HepG2 (cell line): ENCODE measurements around the gene TMEM266. TPM values are rescaled to one million over a fixed set of nuclear protein-coding genes. Genes with fewer than 3 reads are reported as not detected.

ENCODE experiments used
- ARNTL ChIP-seq: sonication (generic); formaldehyde crosslinking; IDR thresholded peaks from 2 replicates; pipeline ENCODE4 v1.4.0; 2020; ENCODE audit warnings: mild to moderate bottlenecking, missing genetic modification reagents
- BHLHE40 ChIP-seq: IDR thresholded peaks from 2 replicates; pipeline ENCODE4 v1.6.1; 2011; ENCODE audit warnings: low read length, improper control_type of control experiment
- DNMT3B ChIP-seq: conservative IDR thresholded peaks from 2 replicates; pipeline ENCODE4 v1.6.1; 2016; ENCODE audit warnings: missing biosample characterization, control low read depth
- ELF1 ChIP-seq: sonication (generic); formaldehyde crosslinking; IDR thresholded peaks from 2 replicates; pipeline ENCODE4 v1.4.0; 2020; ENCODE audit warnings: missing genetic modification reagents
- ESRRA ChIP-seq: sonication (generic); formaldehyde crosslinking; IDR thresholded peaks from 2 replicates; pipeline ENCODE4 v1.5.1; 2020; ENCODE audit warnings: mild to moderate bottlenecking, low read depth, missing genetic modification reagents
- FOXA1 ChIP-seq, 2 experiments: fragments of 450-650 bp in 1 of 2; sonication (generic) in 1 of 2; formaldehyde crosslinking in 1 of 2; IDR thresholded peaks; 2 replicates each; pipeline versions ENCODE4 v1.4.0 to v1.6.1; 2016 to 2020; ENCODE audit warnings: missing genetic modification reagents in 1 of 2
- FOXM1 ChIP-seq: sonication (generic); formaldehyde crosslinking; IDR thresholded peaks from 2 replicates; pipeline ENCODE4 v1.5.0; 2020; ENCODE audit warnings: missing genetic modification reagents
- HIVEP1 ChIP-seq: sonication (generic); formaldehyde crosslinking; IDR thresholded peaks from 2 replicates; pipeline ENCODE4 v1.4.0; 2020; ENCODE audit warnings: mild to moderate bottlenecking, missing genetic modification reagents
- HNF1B ChIP-seq: sonication (generic); formaldehyde crosslinking; IDR thresholded peaks from 2 replicates; pipeline ENCODE4 v1.5.1; 2020; ENCODE audit warnings: mild to moderate bottlenecking, moderate library complexity, missing genetic modification reagents
- IRF2 ChIP-seq: IDR thresholded peaks from 2 replicates; pipeline ENCODE4 v1.6.1; 2018; ENCODE audit warnings: missing genetic modification reagents, missing compliant biosample characterization
- MEF2D ChIP-seq: sonication (generic); formaldehyde crosslinking; IDR thresholded peaks from 2 replicates; pipeline ENCODE4 v1.5.1; 2020; ENCODE audit warnings: mild to moderate bottlenecking, missing genetic modification reagents
- NCOR1 ChIP-seq: fragments of 200-600 bp; sonication (generic); IDR thresholded peaks from 2 replicates; pipeline ENCODE4 v1.7.0; 2017; ENCODE audit warnings: antibody characterized with exemption, low read length, borderline replicate concordance
- ZFP91 ChIP-seq: sonication (generic); formaldehyde crosslinking; IDR thresholded peaks from 2 replicates; pipeline ENCODE4 v1.9.0; 2022; ENCODE audit warnings: missing genetic modification reagents, mild to moderate bottlenecking, borderline replicate concordance
- ZNF292 ChIP-seq: sonication (generic); formaldehyde crosslinking; IDR thresholded peaks from 2 replicates; pipeline ENCODE4 v1.8.1; 2022; ENCODE audit warnings: mild to moderate bottlenecking, low read depth, missing genetic modification reagents, borderline replicate concordance
- ZNF3 ChIP-seq: IDR thresholded peaks from 2 replicates; pipeline ENCODE4 v1.7.0; 2017; ENCODE audit warnings: inconsistent platforms
- ZNF44 ChIP-seq: sonication (generic); formaldehyde crosslinking; IDR thresholded peaks from 2 replicates; pipeline ENCODE4 v1.5.1; 2020; ENCODE audit warnings: mild to moderate bottlenecking, missing genetic modification reagents
- ZNF556 ChIP-seq: sonication (generic); formaldehyde crosslinking; IDR thresholded peaks from 2 replicates; pipeline ENCODE4 v1.4.0; 2020; ENCODE audit warnings: mild to moderate bottlenecking, missing genetic modification reagents, borderline replicate concordance
- ZNF709 ChIP-seq: sonication (generic); formaldehyde crosslinking; IDR thresholded peaks from 2 replicates; pipeline ENCODE4 v1.5.0; 2020; ENCODE audit warnings: mild to moderate bottlenecking, missing genetic modification reagents
- ZSCAN20 ChIP-seq: sonication (generic); formaldehyde crosslinking; IDR thresholded peaks from 2 replicates; pipeline ENCODE4 v1.4.0; 2020; ENCODE audit warnings: missing genetic modification reagents, mild to moderate bottlenecking, borderline replicate concordance
- polyA plus RNA-seq, 8 experiments: library from polyadenylated mRNA; depleted of rRNA in 3 of 8; stranded (reverse) in 7 of 8; unstranded in 1 of 8; fragments of >200 nt; fragmentation: Illumina TruSeq in 4 of 8; extraction: Trizol in 4 of 8; gene quantifications; 2 replicates each; pipeline versions ENCODE4 v1.2.1 to v1.2.3, GENCODE V29; 2011 to 2016; ENCODE audit warnings: low read depth in 4 of 8, missing spikeins in 1 of 8, mixed read lengths in 1 of 8; ENCODE audit not compliant: insufficient read depth in 1 of 8
- total RNA-seq, 5 experiments: library from RNA; depleted of rRNA; stranded (reverse); fragments of >200 nt; fragmentation: Illumina TruSeq; extraction: Trizol; gene quantifications; 2 replicates each; pipeline ENCODE4 v1.2.3, GENCODE V29; 2016; ENCODE audit warnings: low read depth in 1 of 5
- TF ChIP-seq, protein P1 (sequence below), 2 experiments: sonication (generic) in 1 of 2; formaldehyde crosslinking in 1 of 2; IDR thresholded peaks; 2 replicates each; pipeline versions ENCODE4 v1.4.0 to v1.6.1; 2018 to 2020; ENCODE audit warnings: missing genetic modification reagents in 2 of 2, borderline replicate concordance in 1 of 2, low read depth in 1 of 2, mild to moderate bottlenecking in 1 of 2, missing biosample characterization in 1 of 2
- TF ChIP-seq, protein P2 (sequence below): sonication (generic); IDR thresholded peaks from 2 replicates; pipeline ENCODE4 v1.6.1; 2016; ENCODE audit warnings: low read depth, borderline replicate concordance

The TMEM266 gene
- total and polyA plus RNA-seq, 2 of the 13 experiments (the other 11 are each of a cell fraction or from before 2014, with no cell fraction given): 0.04 TPM; not detected in 1

GRCh38 chr15:76196269-76197231 lies 136.8 kb downstream of the TMEM266 start (continued):
- peak; percentile 28; the same call in 1 of the 2 replicates for TF ChIP-seq HNF1B (CRISPR knock-in tag)
- peak; percentile 79; the same call in 1 of the 2 replicates for TF ChIP-seq ZNF292 (CRISPR knock-in tag)
- 0 out of 2 replicates have a peak, but pooled peaks have one; percentile 58 for TF ChIP-seq HIVEP1 (CRISPR knock-in tag)
- no peak for TF ChIP-seq ZNF709 (CRISPR knock-in tag)
- TF ChIP-seq ELF1 (CRISPR knock-in tag): peak; percentile 35; the same call in 1 of the 2 replicates
- no peak for TF ChIP-seq FOXA1 (IDR thresholded peaks at IDR 0.05)
- 0 out of 2 replicates have a peak, but pooled peaks have one; percentile 1 for TF ChIP-seq FOXA1 (CRISPR knock-in tag; IDR thresholded peaks at IDR 0.05)
- TF ChIP-seq, protein P1, sequence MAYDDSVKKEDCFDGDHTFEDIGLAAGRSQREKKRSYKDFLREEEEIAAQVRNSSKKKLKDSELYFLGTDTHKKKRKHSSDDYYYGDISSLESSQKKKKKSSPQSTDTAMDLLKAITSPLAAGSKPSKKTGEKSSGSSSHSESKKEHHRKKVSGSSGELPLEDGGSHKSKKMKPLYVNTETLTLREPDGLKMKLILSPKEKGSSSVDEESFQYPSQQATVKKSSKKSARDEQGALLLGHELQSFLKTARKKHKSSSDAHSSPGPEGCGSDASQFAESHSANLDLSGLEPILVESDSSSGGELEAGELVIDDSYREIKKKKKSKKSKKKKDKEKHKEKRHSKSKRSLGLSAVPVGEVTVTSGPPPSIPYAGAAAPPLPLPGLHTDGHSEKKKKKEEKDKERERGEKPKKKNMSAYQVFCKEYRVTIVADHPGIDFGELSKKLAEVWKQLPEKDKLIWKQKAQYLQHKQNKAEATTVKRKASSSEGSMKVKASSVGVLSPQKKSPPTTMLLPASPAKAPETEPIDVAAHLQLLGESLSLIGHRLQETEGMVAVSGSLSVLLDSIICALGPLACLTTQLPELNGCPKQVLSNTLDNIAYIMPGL (CRISPR knock-in tag; IDR thresholded peaks at IDR 0.05; ENCODE audit: borderline replicate concordance in 1 of 2, low read depth in 1 of 2): peak; percentile 58 to 66; a peak in 1 of 4 replicates
- TF ChIP-seq ZNF556: 0 out of 2 replicates have a peak, but pooled peaks have one; percentile 23
- no peak for TF ChIP-seq FOXM1 (CRISPR knock-in tag)
- TF ChIP-seq DNMT3B (CRISPR knock-in tag): peak; percentile 83; the same call in 1 of the 2 replicates
- TF ChIP-seq ARNTL: peak; percentile 28; the same call in 1 of the 2 replicates
- no peak for TF ChIP-seq BHLHE40
- TF ChIP-seq ZFP91 (CRISPR knock-in tag): peak; percentile 57; the same call in 1 of the 2 replicates
- TF ChIP-seq ZSCAN20 (CRISPR knock-in tag): no peak
- peak; percentile 76; the same call in 1 of the 2 replicates for TF ChIP-seq IRF2
- peak; percentile 77; the same call in 1 of the 2 replicates for TF ChIP-seq ESRRA (CRISPR knock-in tag)
- TF ChIP-seq MEF2D: peak; percentile 61; the same call in 1 of the 2 replicates
- no peak for TF ChIP-seq ZNF44 (CRISPR knock-in tag)
- peak; percentile 22; the same call in 1 of the 2 replicates for TF ChIP-seq NCOR1
- TF ChIP-seq, protein P2, sequence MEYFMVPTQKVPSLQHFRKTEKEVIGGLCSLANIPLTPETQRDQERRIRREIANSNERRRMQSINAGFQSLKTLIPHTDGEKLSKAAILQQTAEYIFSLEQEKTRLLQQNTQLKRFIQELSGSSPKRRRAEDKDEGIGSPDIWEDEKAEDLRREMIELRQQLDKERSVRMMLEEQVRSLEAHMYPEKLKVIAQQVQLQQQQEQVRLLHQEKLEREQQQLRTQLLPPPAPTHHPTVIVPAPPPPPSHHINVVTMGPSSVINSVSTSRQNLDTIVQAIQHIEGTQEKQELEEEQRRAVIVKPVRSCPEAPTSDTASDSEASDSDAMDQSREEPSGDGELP: peak; percentile 64; the same call in 1 of the 2 replicates
- TF ChIP-seq ZNF3: peak; percentile 93
